IMR-90 (cell line): ENCODE data around the gene TAF4. TPM values are rescaled to one million over a fixed set of nuclear protein-coding genes. Genes with fewer than 3 reads are reported as not detected.

ENCODE experiments used
- ATAC-seq: fragments of 200-7000 bp; cut with Tn5 transposase; 2 replicates; pipeline ENCODE4 v1.9.1; 2020; ENCODE audit warnings: low read depth, mild to moderate bottlenecking, moderate library complexity
- BruUV-seq: library from RNA; stranded (reverse); fragments of 400-500 nt; replicated peaks from 2 replicates; lab custom pipeline; 2021; lab: Mats Ljungman, UMichigan
- CTCF ChIA-PET: fragments of 300-600 bp; formaldehyde crosslinking; extraction: SDS; loops from one replicate; lab custom pipeline; 2021; ENCODE audit warnings: antibody characterized with exemption; lab: Yijun Ruan, JAX
- POLR2A ChIA-PET: fragments of 300-600 bp; sonication (Branson Sonifier 250); formaldehyde crosslinking; loops from one replicate; lab custom pipeline; 2022; ENCODE audit warnings: antibody characterized with exemption; ENCODE audit not compliant: unreplicated experiment; lab: Charles Lee
- DNase-seq: peaks from one replicate; pipeline ENCODE4 v3.0.0; 2013
- H2AFZ ChIP-seq: replicated peaks from 2 replicates; pipeline ENCODE3; 2013; ENCODE audit warnings: low read length, mild to moderate bottlenecking; ENCODE audit not compliant: poor library complexity
- H2AK5ac ChIP-seq: 2 replicates; pipeline ENCODE4 v1.6.1; 2013; ENCODE audit warnings: low read depth, low read length, inconsistent platforms
- H2AK9ac ChIP-seq: replicated peaks from 2 replicates; pipeline ENCODE3; 2013; ENCODE audit warnings: mild to moderate bottlenecking, low read depth, low read length, moderate library complexity; ENCODE audit not compliant: poor library complexity
- H2BK120ac ChIP-seq: 2 replicates; pipeline ENCODE4 v1.6.1; 2013; ENCODE audit warnings: low read depth, low read length, inconsistent platforms
- H2BK15ac ChIP-seq: 3 replicates; pipeline ENCODE4 v1.6.1; 2013; ENCODE audit warnings: low read depth, low read length, inconsistent platforms
- H2BK20ac ChIP-seq: 2 replicates; pipeline ENCODE4 v1.6.1; 2013; ENCODE audit warnings: low read depth, mild to moderate bottlenecking, inconsistent platforms, low read length, moderate library complexity
- H2BK5ac ChIP-seq: 2 replicates; pipeline ENCODE4 v1.6.1; 2013; ENCODE audit warnings: mild to moderate bottlenecking, low read depth, low read length, inconsistent platforms; ENCODE audit not compliant: poor library complexity, severe bottlenecking
- H3K14ac ChIP-seq: replicated peaks from 2 replicates; pipeline ENCODE4 v1.6.1; 2013; ENCODE audit warnings: low read depth, low read length, inconsistent platforms
- H3K18ac ChIP-seq: 2 replicates; pipeline ENCODE4 v1.6.1; 2013; ENCODE audit warnings: low read depth, low read length, control low read depth
- H3K23ac ChIP-seq: 2 replicates; pipeline ENCODE4 v1.6.1; 2013; ENCODE audit warnings: low read depth, low read length, inconsistent platforms
- H3K27ac ChIP-seq: 2 replicates; pipeline ENCODE4 v1.5.1; 2013; ENCODE audit warnings: mild to moderate bottlenecking, control low read depth, low read length; ENCODE audit not compliant: insufficient read depth
- H3K27me3 ChIP-seq: 2 replicates; pipeline ENCODE4 v1.6.1; 2013; ENCODE audit warnings: low read length; ENCODE audit not compliant: control insufficient read depth, insufficient read depth
- H3K36me3 ChIP-seq: 2 replicates; pipeline ENCODE4 v1.6.1; 2013; ENCODE audit warnings: low read length, mixed read lengths; ENCODE audit not compliant: control insufficient read depth, insufficient read depth
- H3K4ac ChIP-seq: 2 replicates; pipeline ENCODE4 v1.6.1; 2013; ENCODE audit warnings: low read depth, low read length, inconsistent platforms
- H3K4me1 ChIP-seq: 2 replicates; pipeline ENCODE4 v1.6.1; 2013; ENCODE audit warnings: low read length, mixed read lengths; ENCODE audit not compliant: control insufficient read depth, insufficient read depth
- H3K4me2 ChIP-seq: 2 replicates; pipeline ENCODE4 v1.6.1; 2013; ENCODE audit warnings: low read depth, mild to moderate bottlenecking, control low read depth, low read length, moderate library complexity
- H3K4me3 ChIP-seq: 2 replicates; pipeline ENCODE4 v1.5.1; 2013; ENCODE audit warnings: low read depth, mild to moderate bottlenecking, control low read depth, low read length, moderate library complexity; ENCODE audit not compliant: insufficient read depth
- H3K56ac ChIP-seq: 2 replicates; pipeline ENCODE4 v1.6.1; 2013; ENCODE audit warnings: low read length, inconsistent platforms; ENCODE audit not compliant: insufficient read depth; ENCODE audit errors: extremely low read depth
- H3K79me1 ChIP-seq, 2 experiments: 2 replicates each; pipeline ENCODE4 v1.6.1; 2013; ENCODE audit warnings: low read length in 2 of 2, inconsistent platforms in 1 of 2, low read depth in 1 of 2
- H3K9ac ChIP-seq: 2 replicates; pipeline ENCODE4 v1.6.1; 2013; ENCODE audit warnings: low read depth, low read length, control low read depth
- H3K9me1 ChIP-seq: 2 replicates; pipeline ENCODE4 v1.6.1; 2013; ENCODE audit warnings: low read length, inconsistent platforms; ENCODE audit not compliant: insufficient read depth
- H3K9me3 ChIP-seq: 2 replicates; pipeline ENCODE4 v1.6.1; 2013; ENCODE audit warnings: low read length; ENCODE audit not compliant: control insufficient read depth, insufficient read depth
- H4K20me1 ChIP-seq: 2 replicates; pipeline ENCODE4 v1.6.1; 2013; ENCODE audit warnings: low read length, inconsistent platforms; ENCODE audit not compliant: insufficient read depth
- H4K5ac ChIP-seq: 2 replicates; pipeline ENCODE4 v1.6.1; 2013; ENCODE audit warnings: mild to moderate bottlenecking, low read depth, low read length, control low read depth
- H4K8ac ChIP-seq, 2 experiments: 2 replicates each; pipeline ENCODE4 v1.6.1; 2013; ENCODE audit warnings: low read depth in 2 of 2, low read length in 2 of 2, control low read depth in 1 of 2, inconsistent platforms in 1 of 2
- H4K91ac ChIP-seq: 2 replicates; pipeline ENCODE4 v1.6.1; 2013; ENCODE audit warnings: low read depth, low read length, inconsistent platforms; ENCODE audit not compliant: insufficient read depth
- BHLHE40 ChIP-seq: fragments of 150-350 bp; IDR thresholded peaks from 2 replicates; pipeline ENCODE4 v1.6.1; 2016; ENCODE audit warnings: mild to moderate bottlenecking, low read depth, low read length
- MXI1 ChIP-seq: IDR thresholded peaks from 2 replicates; pipeline ENCODE4 v1.6.1; 2012; ENCODE audit warnings: low read depth, mild to moderate bottlenecking, low read length, moderate library complexity, borderline replicate concordance
- NFE2L2 ChIP-seq: fragments of 150-350 bp; IDR thresholded peaks from 2 replicates; pipeline ENCODE4 v1.6.1; 2016; ENCODE audit warnings: low read depth, mild to moderate bottlenecking, low read length
- RAD21 ChIP-seq: IDR thresholded peaks from 2 replicates; pipeline ENCODE4 v1.6.1; 2012; ENCODE audit warnings: low read length, improper control_type of control experiment
- RCOR1 ChIP-seq: IDR thresholded peaks from 2 replicates; pipeline ENCODE4 v1.6.1; 2012; ENCODE audit warnings: mild to moderate bottlenecking, low read length, improper control_type of control experiment; ENCODE audit not compliant: insufficient replicate concordance
- SMC3 ChIP-seq: fragments of 150-350 bp; IDR thresholded peaks from 2 replicates; pipeline ENCODE4 v1.6.1; 2016; ENCODE audit warnings: low read depth, mild to moderate bottlenecking, antibody characterized with exemption, low read length, moderate library complexity
- WGBS, 2 experiments: methylation state at CpG; one replicate each; pipeline versions ENCODE4 v1.1.5 to v1.1.7; 2013; ENCODE audit warnings: missing lambda C conversion rate in 2 of 2; ENCODE audit not compliant: insufficient read length in 1 of 2; ENCODE audit errors: extremely low coverage in 2 of 2; 5-methylcytosine and 5-hydroxymethylcytosine counted together
- dilution Hi-C: fragments of 300-500 bp; cut with HindIII; formaldehyde crosslinking; loops from one replicate; pipeline ENCODE4 v1.14.3; 2018; ENCODE audit warnings: low sequenced_read_pairs; ENCODE audit not compliant: unreplicated experiment
- in situ Hi-C: fragments of 300-500 bp; cut with MboI; formaldehyde crosslinking; loops from 3 replicates; pipeline ENCODE4 v1.14.3; 2019; ENCODE audit warnings: low sequenced_read_pairs, inconsistent platforms, mixed read lengths
- intact Hi-C: fragments of 100-400 bp; cut with micrococcal nuclease; formaldehyde crosslinking; loops from 2 replicates; pipeline ENCODE4 v1.10.0; 2022
- polyA plus RNA-seq, 3 experiments: library from polyadenylated mRNA; depleted of rRNA; stranded (reverse); fragments of >200 nt; gene quantifications; 2 replicates each; pipeline ENCODE4 v1.2.3, GENCODE V29; 2012; ENCODE audit warnings: low replicate concordance in 1 of 3
- total RNA-seq: library from RNA; depleted of rRNA; stranded (reverse); fragments of >200 nt; gene quantifications from 2 replicates; pipeline ENCODE4 v1.2.3, GENCODE V29; 2012
- TF ChIP-seq, protein P1 (sequence below): fragments of 150-350 bp; IDR thresholded peaks from 2 replicates; pipeline ENCODE4 v1.6.1; 2017; ENCODE audit warnings: mild to moderate bottlenecking, antibody characterized with exemption, low read length, low read depth
- TF ChIP-seq, protein P2 (sequence below): fragments of 150-350 bp; IDR thresholded peaks from 2 replicates; pipeline ENCODE4 v1.6.1; 2016; ENCODE audit warnings: low read depth, mild to moderate bottlenecking, low read length, moderate library complexity, borderline replicate concordance

TAF4 gene
- total and polyA plus RNA-seq, 2 of the 4 experiments (the other 2 are of a cell fraction) = 1.4 to 5.1 TPM

DNA sequence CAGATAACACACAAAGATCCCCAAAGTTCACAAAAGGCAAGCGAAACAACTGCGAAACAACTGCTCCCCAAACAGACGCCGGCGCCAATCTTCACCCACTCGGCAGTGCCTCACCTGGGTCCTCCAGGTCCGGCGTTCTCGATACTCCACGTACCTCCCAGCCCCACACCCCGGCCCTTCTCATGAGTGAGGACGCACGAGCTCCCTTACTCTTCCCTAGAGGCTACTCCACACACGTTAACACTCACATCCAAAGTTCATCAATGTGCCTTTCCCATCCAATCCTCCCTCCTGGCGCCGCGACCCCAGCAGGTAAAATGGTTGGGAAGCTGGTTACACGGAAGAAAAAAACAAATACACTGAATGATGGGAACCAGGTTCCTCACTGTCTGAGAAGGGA is 77.0 kb downstream of the TAF4 start:
- H3K4me1 ChIP-seq = no peaks in the 10 kb centered on the region
- dilution Hi-C loops = no loop called here
- no peak for ATAC-seq

More for the DNA sequence above, 77.0 kb downstream of the TAF4 start:
- Histone ChIP-seq H4K91ac (no peak overlapping the region), H2AK5ac (no peak overlapping the region), H3K56ac (no peak overlapping the region), H2AK9ac (no peak overlapping the region), H3K9me1 (0 out of 2 replicates have a peak, but pooled peaks cover 2% of the 10 kb centered on the region), H4K20me1 (no peaks in the 10 kb centered on the region; the same call in 1 of the 2 replicates), H3K79me1 (peaks cover 3 to 6% of the 10 kb centered on the region in 2 experiments; a peak in 3 of 4 replicates), H3K23ac (no peak overlapping the region), H3K4me2 (no peak overlapping the region), H3K4ac (no peak overlapping the region), H3K14ac (no peak overlapping the region), H3K4me3 (no peak overlapping the region), H4K5ac (no peak overlapping the region), H2BK120ac (no peak overlapping the region), H3K18ac (no peak overlapping the region), H2BK20ac (no peak overlapping the region), H2BK15ac (no peak overlapping the region), H3K9me3 (peaks cover 18% of the 10 kb centered on the region), H4K8ac (no peak overlapping the region), H3K36me3 (peaks cover 44% of the 10 kb centered on the region), H2AFZ (no peak overlapping the region), H2BK5ac (no peak overlapping the region), H3K27me3 (no peaks in the 10 kb centered on the region), H3K9ac (no peak overlapping the region), H3K27ac (no peak overlapping the region)
- BruUV-seq = no TSS peak
- TF ChIP-seq MXI1 = no peak
- TF ChIP-seq SMC3 = no peak
- no peak for TF ChIP-seq NFE2L2
- TF ChIP-seq RAD21 = no peak
- TF ChIP-seq BHLHE40 = no peak
- TF ChIP-seq, protein P1, sequence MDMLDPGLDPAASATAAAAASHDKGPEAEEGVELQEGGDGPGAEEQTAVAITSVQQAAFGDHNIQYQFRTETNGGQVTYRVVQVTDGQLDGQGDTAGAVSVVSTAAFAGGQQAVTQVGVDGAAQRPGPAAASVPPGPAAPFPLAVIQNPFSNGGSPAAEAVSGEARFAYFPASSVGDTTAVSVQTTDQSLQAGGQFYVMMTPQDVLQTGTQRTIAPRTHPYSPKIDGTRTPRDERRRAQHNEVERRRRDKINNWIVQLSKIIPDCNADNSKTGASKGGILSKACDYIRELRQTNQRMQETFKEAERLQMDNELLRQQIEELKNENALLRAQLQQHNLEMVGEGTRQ = no peak
- TF ChIP-seq, protein P2, sequence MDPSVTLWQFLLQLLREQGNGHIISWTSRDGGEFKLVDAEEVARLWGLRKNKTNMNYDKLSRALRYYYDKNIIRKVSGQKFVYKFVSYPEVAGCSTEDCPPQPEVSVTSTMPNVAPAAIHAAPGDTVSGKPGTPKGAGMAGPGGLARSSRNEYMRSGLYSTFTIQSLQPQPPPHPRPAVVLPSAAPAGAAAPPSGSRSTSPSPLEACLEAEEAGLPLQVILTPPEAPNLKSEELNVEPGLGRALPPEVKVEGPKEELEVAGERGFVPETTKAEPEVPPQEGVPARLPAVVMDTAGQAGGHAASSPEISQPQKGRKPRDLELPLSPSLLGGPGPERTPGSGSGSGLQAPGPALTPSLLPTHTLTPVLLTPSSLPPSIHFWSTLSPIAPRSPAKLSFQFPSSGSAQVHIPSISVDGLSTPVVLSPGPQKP = no peak
- no peak for TF ChIP-seq RCOR1
- 97% methylated on average over 10 of the region's 18 CpGs; no CpG with 5 or more reads in 1 of the 2 experiments for WGBS, 2 experiments
- ChIA-PET POLR2A (no interaction called here), CTCF (no interaction called here)
- intact Hi-C loops = no loop called here
- in situ Hi-C loops = no loop called here
- DNase-seq = no peak
